HAP-1 (cell line): ENCODE data around the gene PPP1R11.

Source experiments
- DNase-seq, 2 experiments: peaks; one replicate each; pipeline ENCODE4 v3.0.0-alpha.2; 2016 to 2020; ENCODE audit warnings: low spot score in 2 of 2
- H3K27me3 ChIP-seq: fragments of 250-450 bp; sonication (Bioruptor Pico); 2 replicates; pipeline ENCODE4 v1.5.1; 2020; ENCODE audit warnings: low read depth, mild to moderate bottlenecking, moderate library complexity
- H3K36me3 ChIP-seq: fragments of 250-450 bp; sonication (Bioruptor Pico); replicated peaks from 2 replicates; pipeline ENCODE4 v1.5.1; 2020; ENCODE audit warnings: mild to moderate bottlenecking
- H3K4me1 ChIP-seq: fragments of 250-450 bp; sonication (Bioruptor Pico); 2 replicates; pipeline ENCODE4 v1.5.1; 2020; ENCODE audit warnings: mild to moderate bottlenecking
- H3K4me3 ChIP-seq: fragments of 250-450 bp; sonication (Bioruptor Pico); 2 replicates; pipeline ENCODE4 v1.5.1; 2020; ENCODE audit warnings: mild to moderate bottlenecking, moderate library complexity
- H3K9me3 ChIP-seq: fragments of 250-450 bp; sonication (Bioruptor Pico); 2 replicates; pipeline ENCODE4 v1.5.1; 2020; ENCODE audit warnings: mild to moderate bottlenecking, moderate library complexity
- in situ Hi-C: fragments of 300-500 bp; cut with MboI; formaldehyde crosslinking; loops from 3 replicates; pipeline ENCODE4 v1.14.3; 2020; ENCODE audit warnings: low sequenced_read_pairs, inconsistent platforms, mixed read lengths

PPP1R11 gene

DNA sequence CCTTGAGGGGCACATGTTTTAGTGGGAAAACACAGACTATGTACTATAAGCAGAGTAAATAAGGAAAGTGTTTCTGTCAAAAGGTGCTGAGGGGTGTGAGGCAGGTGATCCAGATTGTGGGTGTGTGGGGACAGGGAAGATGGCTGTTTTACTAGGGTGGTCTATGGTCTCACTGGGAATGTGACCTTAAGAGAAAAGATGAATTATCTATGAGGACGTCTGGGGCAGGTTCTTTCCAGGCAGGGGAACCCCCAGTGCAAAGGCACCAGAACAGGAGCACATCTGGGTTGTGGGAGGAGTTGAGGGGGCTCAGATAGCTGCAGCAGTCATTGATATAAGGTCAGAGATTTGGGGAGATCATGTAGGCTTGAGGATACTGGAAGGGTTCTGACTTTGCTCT lies 24.1 kb upstream of the PPP1R11 start:
- in situ Hi-C loops: no loop called here
- no peak for DNase-seq
- H3K4me1 ChIP-seq: no peaks in the 10 kb centered on the region

GRCh38 chr6:30043744-30044143 lies 23.3 kb upstream of the PPP1R11 start:
- H3K36me3 ChIP-seq: no peaks in the 10 kb centered on the region
- no peak for DNase-seq
- no peaks in the 10 kb centered on the region for H3K27me3 ChIP-seq
- in situ Hi-C loops: no loop called here
- no peaks in the 10 kb centered on the region for H3K4me1 ChIP-seq
- H3K4me3 ChIP-seq: no peak overlapping the region
- H3K9me3 ChIP-seq: no peaks in the 10 kb centered on the region

More for the DNA sequence above, 24.1 kb upstream of the PPP1R11 start:
- Histone ChIP-seq H3K36me3 (no peaks in the 10 kb centered on the region), H3K27me3 (no peaks in the 10 kb centered on the region), H3K4me3 (no peak overlapping the region), H3K9me3 (no peaks in the 10 kb centered on the region)

GRCh38 chr6:30044630-30045029 lies 22.4 kb upstream of the PPP1R11 start:
- H3K4me3 ChIP-seq: no peak overlapping the region
- no peaks in the 10 kb centered on the region for H3K4me1 ChIP-seq
- no peaks in the 10 kb centered on the region for H3K9me3 ChIP-seq
- H3K36me3 ChIP-seq: no peaks in the 10 kb centered on the region
- DNase-seq: no peak
- in situ Hi-C loops: no loop called here
- no peaks in the 10 kb centered on the region for H3K27me3 ChIP-seq

GRCh38 chr6:30047220-30047619 lies 19.8 kb upstream of the PPP1R11 start:
- no peak overlapping the region for H3K4me3 ChIP-seq
- no peaks in the 10 kb centered on the region; the same call in 1 of the 2 replicates for H3K36me3 ChIP-seq
- in situ Hi-C loops: no loop called here
- no peaks in the 10 kb centered on the region for H3K9me3 ChIP-seq
- H3K4me1 ChIP-seq: no peaks in the 10 kb centered on the region
- DNase-seq: no peak
- H3K27me3 ChIP-seq: no peaks in the 10 kb centered on the region

GRCh38 chr6:30053682-30054081 lies 13.3 kb upstream of the PPP1R11 start:
- Histone ChIP-seq H3K4me3 (no peak overlapping the region), H3K36me3 (peaks cover 6% of the 10 kb centered on the region), H3K4me1 (no peaks in the 10 kb centered on the region), H3K9me3 (no peaks in the 10 kb centered on the region), H3K27me3 (no peaks in the 10 kb centered on the region)
- DNase-seq: no peak
- in situ Hi-C loops: no loop called here

- no peaks in the 10 kb centered on the region for H3K27me3 ChIP-seq
- in situ Hi-C loops: no loop called here
- peaks cover 11% of the 10 kb centered on the region; the same call in 1 of the 2 replicates for H3K4me1 ChIP-seq
- peaks cover 6% of the 10 kb centered on the region for H3K36me3 ChIP-seq
- H3K9me3 ChIP-seq: no peaks in the 10 kb centered on the region
- no peak for DNase-seq
- H3K4me3 ChIP-seq: no peak overlapping the region
Observed at GRCh38 chr6:30055513-30055912, 11.5 kb upstream of the PPP1R11 start.

- in situ Hi-C loops: no loop called here
- peak in 1 of 2 experiments; percentile 20 for DNase-seq
- Histone ChIP-seq H3K9me3 (no peaks in the 10 kb centered on the region), H3K4me3 (peak overlapping the region; percentile 66), H3K36me3 (peaks cover 25% of the 10 kb centered on the region), H3K4me1 (peaks cover 15% of the 10 kb centered on the region), H3K27me3 (no peaks in the 10 kb centered on the region)
Observed at GRCh38 chr6:30060606-30061091, 6.3 kb upstream of the PPP1R11 start.

DNA sequence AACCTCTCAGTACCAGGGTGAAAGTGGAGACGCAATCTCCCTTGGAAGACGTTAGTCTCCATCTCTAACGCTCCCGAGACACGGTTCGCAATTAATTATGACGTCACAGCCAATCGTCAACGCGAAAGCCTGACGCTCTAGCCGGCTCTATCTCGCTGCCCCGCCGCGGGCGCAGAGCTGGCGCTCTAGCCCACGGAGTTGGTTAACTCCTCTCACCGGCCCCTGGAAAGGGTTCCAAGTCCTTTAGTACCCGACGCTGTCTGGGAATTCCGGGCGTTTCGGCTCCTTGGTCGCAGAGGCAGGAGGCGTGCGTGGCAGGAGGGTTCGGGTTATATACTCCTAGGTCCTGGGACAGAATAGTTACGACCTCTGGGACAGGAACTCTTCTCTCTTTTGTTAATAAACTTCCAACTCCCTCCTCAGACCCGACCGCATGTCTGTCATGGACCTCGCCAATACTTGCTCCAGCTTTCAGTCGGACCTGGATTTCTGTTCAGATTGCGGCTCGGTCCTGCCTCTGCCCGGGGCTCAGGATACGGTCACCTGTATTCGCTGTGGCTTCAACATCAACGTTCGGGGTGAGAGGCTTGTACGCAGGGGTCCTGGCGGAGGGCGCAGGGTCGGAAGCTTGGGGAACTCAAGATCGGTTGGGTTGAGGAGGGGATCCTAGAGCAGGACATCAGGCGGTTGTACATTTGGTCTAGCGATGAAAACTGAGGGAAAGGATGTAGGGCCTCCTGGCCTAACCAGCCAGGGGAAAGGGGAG lies 5.7 kb upstream of the PPP1R11 start, which contains the start of gene POLR1H:
Gene POLR1H (plus strand): TSS at position 174 of the 766 bp plus-strand sequence. CDS start 260 bp downstream, at position 434.
- H3K4me1 ChIP-seq: peaks cover 19% of the 10 kb centered on the region
- peak within 1 kb of the TSS; percentile 66 for H3K4me3 ChIP-seq
- in situ Hi-C loops: no loop called here
- DNase-seq: peak; percentile 91 to 93
- H3K27me3 ChIP-seq: no peaks in the 10 kb centered on the region
- H3K9me3 ChIP-seq: no peaks in the 10 kb centered on the region
- peaks cover 26% of the 10 kb centered on the region for H3K36me3 ChIP-seq

- Histone ChIP-seq H3K4me3 (peak overlapping the region; percentile 66), H3K9me3 (no peaks in the 10 kb centered on the region), H3K36me3 (peaks cover 26% of the 10 kb centered on the region), H3K4me1 (peaks cover 19% of the 10 kb centered on the region), H3K27me3 (no peaks in the 10 kb centered on the region)
- in situ Hi-C loops: no loop called here
- no peak for DNase-seq
Observed at GRCh38 chr6:30061858-30062458, 5.0 kb upstream of the PPP1R11 start.

GRCh38 chr6:30062471-30063178 lies 4.4 kb upstream of the PPP1R11 start:
- DNase-seq: no peak
- H3K27me3 ChIP-seq: no peaks in the 10 kb centered on the region
- H3K9me3 ChIP-seq: no peaks in the 10 kb centered on the region
- H3K36me3 ChIP-seq: peaks cover 25% of the 10 kb centered on the region
- peak overlapping the region; percentile 66 for H3K4me3 ChIP-seq
- in situ Hi-C loops: no loop called here
- peaks cover 19% of the 10 kb centered on the region for H3K4me1 ChIP-seq

DNA sequence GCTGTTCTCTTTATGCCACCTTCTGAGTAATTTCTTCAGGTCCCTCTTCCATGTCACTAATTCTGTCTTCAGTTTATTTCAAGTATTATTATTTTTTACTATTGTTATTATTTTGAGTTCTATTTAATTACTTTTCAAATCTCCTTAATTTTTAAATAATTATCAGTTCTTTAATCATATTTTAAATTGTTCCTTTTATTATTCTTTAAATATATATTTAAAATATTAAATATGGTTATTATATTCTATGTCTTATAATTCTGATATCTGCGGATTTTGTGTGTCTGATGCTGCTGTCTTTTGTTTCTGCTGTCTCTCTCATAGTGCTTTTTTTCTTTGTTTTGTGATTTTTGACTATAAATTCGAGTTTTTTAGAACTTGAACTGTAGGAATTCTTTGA lies 3.7 kb upstream of the PPP1R11 start:
- Histone ChIP-seq H3K36me3 (peaks cover 19% of the 10 kb centered on the region), H3K27me3 (no peaks in the 10 kb centered on the region), H3K4me3 (no peak overlapping the region), H3K9me3 (no peaks in the 10 kb centered on the region), H3K4me1 (peaks cover 23% of the 10 kb centered on the region)
- DNase-seq: no peak
- in situ Hi-C loops: no loop called here

- Histone ChIP-seq H3K36me3 (peaks cover 19% of the 10 kb centered on the region), H3K27me3 (no peaks in the 10 kb centered on the region), H3K4me1 (peaks cover 12% of the 10 kb centered on the region), H3K4me3 (peak overlapping the region; percentile 54), H3K9me3 (no peaks in the 10 kb centered on the region)
- in situ Hi-C loops: no loop called here
- DNase-seq: no peak
Observed at GRCh38 chr6:30066082-30066481, 916 bp upstream of the PPP1R11 start.

DNA sequence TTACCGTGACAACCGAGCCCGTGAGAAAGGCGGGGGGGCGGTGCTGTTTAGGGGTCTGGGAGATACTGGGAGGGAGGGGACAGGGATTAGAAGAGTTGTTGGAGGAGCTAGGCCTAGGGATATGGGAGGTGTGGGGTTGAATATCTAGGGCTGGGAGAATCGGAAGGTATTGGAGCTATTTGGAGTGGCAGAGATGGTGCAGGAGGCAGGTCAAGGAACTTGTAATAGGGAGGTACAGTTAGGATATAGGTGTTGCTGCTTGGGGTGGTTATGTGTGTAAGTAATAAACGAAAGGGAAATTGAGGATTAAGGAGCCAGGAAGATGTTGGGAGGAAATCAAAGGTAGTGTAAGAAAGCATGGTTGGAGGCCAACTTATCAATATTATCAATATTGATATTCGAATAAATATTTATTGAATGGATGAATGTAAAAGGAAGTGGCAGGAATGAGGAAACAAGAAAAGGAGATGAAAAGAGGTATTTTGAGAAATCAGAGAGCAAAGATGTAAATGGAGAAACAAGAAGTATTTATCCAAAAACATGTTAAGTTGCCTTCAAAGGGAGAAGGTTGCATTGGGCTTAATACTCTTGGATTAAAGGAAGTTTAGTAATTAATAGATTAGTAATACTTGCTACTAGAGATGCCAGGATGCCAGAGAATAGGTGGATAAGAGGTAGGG lies 602 bp downstream of the PPP1R11 start:
- Histone ChIP-seq H3K4me3 (peak overlapping the region; percentile 54), H3K27me3 (no peaks in the 10 kb centered on the region), H3K4me1 (peaks cover 9% of the 10 kb centered on the region), H3K36me3 (peaks cover 19% of the 10 kb centered on the region), H3K9me3 (no peaks in the 10 kb centered on the region)
- peak; percentile 71 to 92 for DNase-seq
- in situ Hi-C loops: no loop called here
